GM23338 (cell line): ENCODE measurements around the gene RASSF1. TPM values are rescaled to one million over a fixed set of nuclear protein-coding genes. Genes with fewer than 3 reads are reported as not detected.

Experiments
- ATAC-seq: fragments of 200-7000 bp; cut with Tn5 transposase; 3 replicates; pipeline ENCODE4 v1.9.1; 2020
- DNase-seq: peaks from one replicate; pipeline ENCODE4 v3.0.0-alpha.2; 2015; ENCODE audit warnings: low spot score
- H2AFZ ChIP-seq: fragments of 200-600 bp; sonication (generic); 2 replicates; pipeline ENCODE4 v1.8.0; 2016; ENCODE audit warnings: antibody characterized with exemption, mild to moderate bottlenecking, moderate library complexity
- H3F3A ChIP-seq: fragments of 200-600 bp; sonication (generic); replicated peaks from 2 replicates; pipeline ENCODE4 v1.8.0; 2017; ENCODE audit warnings: antibody characterized with exemption, mixed run types, low read depth
- H3K27ac ChIP-seq: fragments of 200-600 bp; sonication (generic); 2 replicates; pipeline ENCODE4 v1.6.1; 2016; ENCODE audit warnings: low read depth
- H3K27me3 ChIP-seq: fragments of 200-600 bp; sonication (generic); 2 replicates; pipeline ENCODE4 v1.8.0; 2016; ENCODE audit warnings: mild to moderate bottlenecking, mixed run types, moderate library complexity; ENCODE audit not compliant: insufficient read depth
- H3K36me3 ChIP-seq: fragments of 200-600 bp; sonication (generic); 2 replicates; pipeline ENCODE4 v1.8.0; 2016; ENCODE audit warnings: mild to moderate bottlenecking; ENCODE audit not compliant: insufficient read depth
- H3K4me1 ChIP-seq: fragments of 200-600 bp; sonication (generic); 2 replicates; pipeline ENCODE4 v1.8.0; 2016; ENCODE audit warnings: mild to moderate bottlenecking, moderate library complexity; ENCODE audit not compliant: insufficient read depth
- H3K4me2 ChIP-seq: fragments of 200-600 bp; sonication (generic); 2 replicates; pipeline ENCODE4 v1.7.1; 2017; ENCODE audit warnings: mixed run types
- H3K4me3 ChIP-seq: fragments of 200-600 bp; sonication (generic); 2 replicates; pipeline ENCODE4 v1.6.1; 2016; ENCODE audit warnings: mixed run types
- H3K79me2 ChIP-seq: fragments of 200-600 bp; sonication (generic); replicated peaks from 2 replicates; pipeline ENCODE4 v1.8.0; 2017; ENCODE audit warnings: mild to moderate bottlenecking; ENCODE audit not compliant: insufficient read depth
- H3K9me2 ChIP-seq: fragments of 200-600 bp; sonication (generic); 2 replicates; pipeline ENCODE4 v1.8.0; 2017; ENCODE audit not compliant: insufficient read depth
- H4K20me1 ChIP-seq: fragments of 200-600 bp; sonication (generic); replicated peaks from 2 replicates; pipeline ENCODE4 v1.8.0; 2017; ENCODE audit warnings: mild to moderate bottlenecking; ENCODE audit not compliant: insufficient read depth
- H3K27ac Mint-ChIP-seq: 2 replicates; pipeline ENCODE4 v1.8.0; 2020; ENCODE audit warnings: inconsistent platforms, mild to moderate bottlenecking, moderate library complexity, mixed read lengths
- H3K27me3 Mint-ChIP-seq: 3 replicates; pipeline ENCODE4 v1.8.0; 2022; ENCODE audit warnings: low read depth, mild to moderate bottlenecking, moderate library complexity, mixed read lengths, inconsistent platforms; ENCODE audit not compliant: insufficient read depth, poor library complexity
- H3K36me3 Mint-ChIP-seq: 3 replicates; pipeline ENCODE4 v1.8.0; 2021; ENCODE audit warnings: low read depth, mild to moderate bottlenecking, inconsistent platforms, moderate library complexity, mixed read lengths
- H3K4me1 Mint-ChIP-seq: 3 replicates; pipeline ENCODE4 v1.8.0; 2020; ENCODE audit warnings: mild to moderate bottlenecking, inconsistent platforms, mixed read lengths
- H3K4me3 Mint-ChIP-seq: 3 replicates; pipeline ENCODE4 v1.8.0; 2021; ENCODE audit warnings: moderate library complexity, mild to moderate bottlenecking, inconsistent platforms, mixed read lengths
- H3K9me3 Mint-ChIP-seq: 3 replicates; pipeline ENCODE4 v1.8.0; 2020; ENCODE audit warnings: moderate library complexity, mild to moderate bottlenecking, inconsistent platforms, mixed read lengths
- CREB1 ChIP-seq: fragments of 250-450 bp; sonication (Bioruptor Pico); IDR thresholded peaks from 2 replicates; pipeline ENCODE4 v1.5.0; 2020; ENCODE audit warnings: low read depth, mild to moderate bottlenecking, moderate library complexity
- CTCF ChIP-seq, 2 experiments: fragments of 200-600 bp in 1 of 2; sonication (generic) in 1 of 2; conservative IDR thresholded peaks; 2 replicates each; pipeline versions ENCODE4 v1.5.1 to v1.6.1; 2016 to 2017; ENCODE audit warnings: antibody characterized with exemption in 2 of 2, low read depth in 2 of 2, mild to moderate bottlenecking in 2 of 2, moderate library complexity in 1 of 2
- EZH2 ChIP-seq: fragments of 200-600 bp; sonication (generic); IDR thresholded peaks from one replicate; pipeline ENCODE4 v1.8.0; 2017; ENCODE audit warnings: antibody characterized with exemption, mild to moderate bottlenecking, low read depth; ENCODE audit not compliant: unreplicated experiment
- POLR2AphosphoS5 ChIP-seq: IDR thresholded peaks from 2 replicates; pipeline ENCODE4 v1.6.1; 2016; ENCODE audit warnings: antibody characterized with exemption, low read depth
- ZNF331 ChIP-seq: fragments of 250-450 bp; sonication (Bioruptor Pico); IDR thresholded peaks from 2 replicates; pipeline ENCODE4 v1.5.0; 2020; ENCODE audit warnings: low read depth, mild to moderate bottlenecking, moderate library complexity
- polyA plus RNA-seq: library from polyadenylated mRNA; unstranded; fragments of >200 nt; fragmentation: Nextera tagmentation; extraction: Ambion mirVana; gene quantifications from 2 replicates; pipeline ENCODE4 v1.2.1, GENCODE V29; 2016
- total RNA-seq: library from RNA; depleted of rRNA; stranded (reverse); fragments of >200 nt; shearing (Covaris generic); gene quantifications from 2 replicates; pipeline ENCODE4 v1.2.3, GENCODE V29; 2014
- TF ChIP-seq, protein P1 (sequence below): fragments of 250-450 bp; sonication (Bioruptor Pico); IDR thresholded peaks from 2 replicates; pipeline ENCODE4 v1.5.0; 2020; ENCODE audit warnings: mild to moderate bottlenecking, moderate library complexity

Gene RASSF1
- total and polyA plus RNA-seq, 2 experiments from 2014 or later: 9.6 to 15.7 TPM

GRCh38 chr3:50304601-50305000 is 36.0 kb downstream of the RASSF1 start (continued):
- TF ChIP-seq, protein P1, sequence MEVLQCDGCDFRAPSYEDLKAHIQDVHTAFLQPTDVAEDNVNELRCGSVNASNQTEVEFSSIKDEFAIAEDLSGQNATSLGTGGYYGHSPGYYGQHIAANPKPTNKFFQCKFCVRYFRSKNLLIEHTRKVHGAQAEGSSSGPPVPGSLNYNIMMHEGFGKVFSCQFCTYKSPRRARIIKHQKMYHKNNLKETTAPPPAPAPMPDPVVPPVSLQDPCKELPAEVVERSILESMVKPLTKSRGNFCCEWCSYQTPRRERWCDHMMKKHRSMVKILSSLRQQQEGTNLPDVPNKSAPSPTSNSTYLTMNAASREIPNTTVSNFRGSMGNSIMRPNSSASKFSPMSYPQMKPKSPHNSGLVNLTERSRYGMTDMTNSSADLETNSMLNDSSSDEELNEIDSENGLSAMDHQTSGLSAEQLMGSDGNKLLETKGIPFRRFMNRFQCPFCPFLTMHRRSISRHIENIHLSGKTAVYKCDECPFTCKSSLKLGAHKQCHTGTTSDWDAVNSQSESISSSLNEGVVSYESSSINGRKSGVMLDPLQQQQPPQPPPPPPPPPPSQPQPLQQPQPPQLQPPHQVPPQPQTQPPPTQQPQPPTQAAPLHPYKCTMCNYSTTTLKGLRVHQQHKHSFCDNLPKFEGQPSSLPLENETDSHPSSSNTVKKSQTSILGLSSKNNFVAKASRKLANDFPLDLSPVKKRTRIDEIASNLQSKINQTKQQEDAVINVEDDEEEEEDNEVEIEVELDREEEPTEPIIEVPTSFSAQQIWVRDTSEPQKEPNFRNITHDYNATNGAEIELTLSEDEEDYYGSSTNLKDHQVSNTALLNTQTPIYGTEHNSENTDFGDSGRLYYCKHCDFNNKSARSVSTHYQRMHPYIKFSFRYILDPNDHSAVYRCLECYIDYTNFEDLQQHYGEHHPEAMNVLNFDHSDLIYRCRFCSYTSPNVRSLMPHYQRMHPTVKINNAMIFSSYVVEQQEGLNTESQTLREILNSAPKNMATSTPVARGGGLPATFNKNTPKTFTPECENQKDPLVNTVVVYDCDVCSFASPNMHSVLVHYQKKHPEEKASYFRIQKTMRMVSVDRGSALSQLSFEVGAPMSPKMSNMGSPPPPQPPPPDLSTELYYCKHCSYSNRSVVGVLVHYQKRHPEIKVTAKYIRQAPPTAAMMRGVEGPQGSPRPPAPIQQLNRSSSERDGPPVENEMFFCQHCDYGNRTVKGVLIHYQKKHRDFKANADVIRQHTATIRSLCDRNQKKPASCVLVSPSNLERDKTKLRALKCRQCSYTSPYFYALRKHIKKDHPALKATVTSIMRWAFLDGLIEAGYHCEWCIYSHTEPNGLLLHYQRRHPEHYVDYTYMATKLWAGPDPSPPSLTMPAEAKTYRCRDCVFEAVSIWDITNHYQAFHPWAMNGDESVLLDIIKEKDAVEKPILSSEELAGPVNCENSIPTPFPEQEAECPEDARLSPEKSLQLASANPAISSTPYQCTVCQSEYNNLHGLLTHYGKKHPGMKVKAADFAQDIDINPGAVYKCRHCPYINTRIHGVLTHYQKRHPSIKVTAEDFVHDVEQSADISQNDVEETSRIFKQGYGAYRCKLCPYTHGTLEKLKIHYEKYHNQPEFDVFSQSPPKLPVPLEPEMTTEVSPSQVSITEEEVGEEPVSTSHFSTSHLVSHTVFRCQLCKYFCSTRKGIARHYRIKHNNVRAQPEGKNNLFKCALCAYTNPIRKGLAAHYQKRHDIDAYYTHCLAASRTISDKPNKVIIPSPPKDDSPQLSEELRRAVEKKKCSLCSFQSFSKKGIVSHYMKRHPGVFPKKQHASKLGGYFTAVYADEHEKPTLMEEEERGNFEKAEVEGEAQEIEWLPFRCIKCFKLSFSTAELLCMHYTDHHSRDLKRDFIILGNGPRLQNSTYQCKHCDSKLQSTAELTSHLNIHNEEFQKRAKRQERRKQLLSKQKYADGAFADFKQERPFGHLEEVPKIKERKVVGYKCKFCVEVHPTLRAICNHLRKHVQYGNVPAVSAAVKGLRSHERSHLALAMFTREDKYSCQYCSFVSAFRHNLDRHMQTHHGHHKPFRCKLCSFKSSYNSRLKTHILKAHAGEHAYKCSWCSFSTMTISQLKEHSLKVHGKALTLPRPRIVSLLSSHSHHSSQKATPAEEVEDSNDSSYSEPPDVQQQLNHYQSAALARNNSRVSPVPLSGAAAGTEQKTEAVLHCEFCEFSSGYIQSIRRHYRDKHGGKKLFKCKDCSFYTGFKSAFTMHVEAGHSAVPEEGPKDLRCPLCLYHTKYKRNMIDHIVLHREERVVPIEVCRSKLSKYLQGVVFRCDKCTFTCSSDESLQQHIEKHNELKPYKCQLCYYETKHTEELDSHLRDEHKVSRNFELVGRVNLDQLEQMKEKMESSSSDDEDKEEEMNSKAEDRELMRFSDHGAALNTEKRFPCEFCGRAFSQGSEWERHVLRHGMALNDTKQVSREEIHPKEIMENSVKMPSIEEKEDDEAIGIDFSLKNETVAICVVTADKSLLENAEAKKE (CRISPR knock-in tag): no peak
- no peak for TF ChIP-seq CREB1 (CRISPR knock-in tag)
- TF ChIP-seq ZNF331 (CRISPR knock-in tag): no peak
- no peak for TF ChIP-seq EZH2

DNA sequence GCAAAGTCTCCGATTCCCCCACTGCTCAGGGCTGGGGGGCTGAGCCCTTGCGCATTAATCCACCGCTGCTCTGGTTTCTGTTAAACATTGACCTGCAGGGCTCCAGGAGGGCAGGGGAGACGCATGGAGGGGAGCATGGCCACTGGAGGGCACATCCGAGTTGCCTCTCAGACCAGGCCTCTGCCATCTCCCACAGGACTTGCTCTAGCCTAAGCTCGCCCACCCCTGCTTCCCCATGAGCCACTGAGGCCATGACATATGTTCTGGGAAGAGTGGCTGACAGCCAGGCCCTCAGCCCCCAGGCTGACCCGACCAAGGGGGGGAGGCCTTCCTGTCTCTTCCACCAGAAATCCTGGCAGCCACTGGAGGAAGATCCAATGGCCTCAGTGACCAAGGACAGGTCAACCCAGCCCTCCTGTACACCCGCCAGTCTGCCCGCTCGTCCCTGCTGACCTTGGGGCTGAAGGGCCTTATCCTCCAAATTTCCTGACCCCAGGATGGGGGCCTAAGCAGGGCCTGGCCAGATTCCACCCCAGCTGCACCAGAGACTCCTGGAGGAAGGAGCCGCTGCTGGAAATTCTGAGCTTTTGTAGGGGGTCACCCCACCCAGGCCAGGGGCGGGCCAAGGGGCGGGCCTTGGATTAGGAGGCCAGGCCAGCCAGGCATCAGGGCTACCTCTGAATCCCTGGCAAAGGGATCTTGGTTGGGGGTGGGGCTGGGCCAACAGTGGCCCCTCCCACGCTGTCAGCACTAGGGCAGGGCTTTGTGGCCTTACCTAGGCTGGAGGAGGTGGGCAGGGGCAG is 37.4 kb downstream of the RASSF1 start, which contains the start of gene HYAL1:
HYAL1 (minus strand) TSS at position 562 of the 803 bp plus-strand sequence. CDS start 618 bp downstream, outside the sequence.
- Histone ChIP-seq H3K4me2 (peak within 1 kb of the TSS; percentile 74), H3K79me2 (no peaks in the 10 kb centered on the region), H2AFZ (no peak within 1 kb of the TSS), H3K9me2 (no peaks in the 10 kb centered on the region), H3K27me3 (no peaks in the 10 kb centered on the region), H3K4me3 (peak within 1 kb of the TSS; percentile 36; the same call in 1 of the 2 replicates), H3K27ac (peak within 1 kb of the TSS; percentile 88; the same call in 1 of the 2 replicates), H3K36me3 (no peaks in the 10 kb centered on the region), H3K4me1 (peaks cover 23% of the 10 kb centered on the region), H3F3A (peaks cover 16% of the 10 kb centered on the region), H4K20me1 (no peaks in the 10 kb centered on the region)
- Mint-ChIP-seq H3K9me3 (peaks cover 31% of the 10 kb centered on the region), H3K4me1 (peaks cover 20% of the 10 kb centered on the region), H3K27ac (no peak within 1 kb of the TSS; the same call in 1 of the 2 replicates), H3K4me3 (no peak within 1 kb of the TSS), H3K27me3 (peaks cover 16% of the 10 kb centered on the region), H3K36me3 (peaks cover 17% of the 10 kb centered on the region; the same call in 2 of the 3 replicates)
- peak; percentile 64 for ATAC-seq
- TF ChIP-seq POLR2AphosphoS5 (peak; percentile 59), CTCF (conservative IDR thresholded peaks at IDR 0.05; ENCODE audit: low read depth in 2 of 2) (peak; percentile 29 to 68), ZNF331 (CRISPR knock-in tag) (no peak)
- peak; percentile 89 for DNase-seq
